SU-DHL-6 (cell line): ENCODE data around the gene FAM9A.
"Not testable (repeated sequence)": the region's sequence is repeated elsewhere in the genome, so short reads cannot be mapped to it uniquely, and the experiment has no call there.

ENCODE experiments used
- H2AFZ ChIP-seq: fragments of 200-600 bp; sonication (generic); 2 replicates; pipeline ENCODE4 v1.6.1; 2014; ENCODE audit warnings: low read depth, mild to moderate bottlenecking, moderate library complexity, mixed read lengths, antibody characterized with exemption, low read length; ENCODE audit not compliant: severe bottlenecking
- H3F3A ChIP-seq: fragments of 200-600 bp; shearing (Covaris generic); 2 replicates; pipeline ENCODE4 v1.6.0; 2016; ENCODE audit warnings: antibody characterized with exemption, mild to moderate bottlenecking; ENCODE audit not compliant: insufficient read depth
- H3K27ac ChIP-seq: fragments of 200-600 bp; sonication (generic); 2 replicates; pipeline ENCODE4 v1.5.1; 2016; ENCODE audit warnings: low read depth, mild to moderate bottlenecking, low read length, moderate library complexity, mixed read lengths
- H3K27me3 ChIP-seq: fragments of 200-600 bp; sonication (generic), shearing (Covaris generic); 2 replicates; pipeline ENCODE4 v1.6.0; 2014; ENCODE audit warnings: mild to moderate bottlenecking, low read length
- H3K36me3 ChIP-seq: fragments of 200-600 bp; sonication (generic); 2 replicates; pipeline ENCODE4 v1.6.1; 2014; ENCODE audit warnings: mild to moderate bottlenecking, low read length, mixed read lengths
- H3K4me2 ChIP-seq: fragments of 300-600, 200-600 bp; shearing (Covaris generic), sonication (generic); 2 replicates; pipeline ENCODE4 v1.6.0; 2014; ENCODE audit warnings: low read length, low read depth, mild to moderate bottlenecking; ENCODE audit not compliant: poor library complexity, severe bottlenecking
- H3K4me3 ChIP-seq: fragments of 200-600 bp; sonication (generic); 2 replicates; pipeline ENCODE4 v1.5.1; 2014; ENCODE audit warnings: antibody characterized with exemption, low read length, mild to moderate bottlenecking, mixed read lengths; ENCODE audit not compliant: insufficient read depth, poor library complexity, severe bottlenecking
- H3K79me2 ChIP-seq: fragments of 200-600 bp; sonication (generic); 2 replicates; pipeline ENCODE4 v1.6.1; 2014; ENCODE audit warnings: mild to moderate bottlenecking, low read length, moderate library complexity; ENCODE audit not compliant: insufficient read depth
- H3K9ac ChIP-seq: fragments of 200-600 bp; sonication (generic); 2 replicates; pipeline ENCODE4 v1.7.0; 2014; ENCODE audit warnings: mild to moderate bottlenecking, low read length
- H3K9me2 ChIP-seq: fragments of 200-600 bp; sonication (generic); replicated peaks from 2 replicates; pipeline ENCODE4 v1.6.1; 2014; ENCODE audit warnings: low read length; ENCODE audit not compliant: insufficient read depth
- H3K9me3 ChIP-seq: fragments of 200-600 bp; sonication (generic); 2 replicates; pipeline ENCODE4 v1.6.1; 2014; ENCODE audit warnings: low read length, mixed read lengths; ENCODE audit not compliant: insufficient read depth
- H4K20me1 ChIP-seq: fragments of 200-600 bp; sonication (generic); 2 replicates; pipeline ENCODE4 v1.6.1; 2014; ENCODE audit warnings: low read depth, mild to moderate bottlenecking, antibody characterized with exemption, low read length, moderate library complexity, mixed read lengths
- EZH2phosphoT487 ChIP-seq: fragments of 200-600 bp; sonication (generic), shearing (Covaris generic); conservative IDR thresholded peaks from 2 replicates; pipeline ENCODE4 v1.6.1; 2018; ENCODE audit warnings: mild to moderate bottlenecking, antibody characterized with exemption, low read length, moderate library complexity, mixed read lengths
- TF ChIP-seq, protein P1 (sequence below): fragments of 200-600 bp; sonication (generic); IDR thresholded peaks from one replicate; pipeline ENCODE4 v1.5.1; 2017; ENCODE audit warnings: antibody characterized with exemption, mild to moderate bottlenecking, low read length, moderate library complexity; ENCODE audit not compliant: insufficient read depth, poor library complexity, severe bottlenecking

Gene FAM9A

DNA sequence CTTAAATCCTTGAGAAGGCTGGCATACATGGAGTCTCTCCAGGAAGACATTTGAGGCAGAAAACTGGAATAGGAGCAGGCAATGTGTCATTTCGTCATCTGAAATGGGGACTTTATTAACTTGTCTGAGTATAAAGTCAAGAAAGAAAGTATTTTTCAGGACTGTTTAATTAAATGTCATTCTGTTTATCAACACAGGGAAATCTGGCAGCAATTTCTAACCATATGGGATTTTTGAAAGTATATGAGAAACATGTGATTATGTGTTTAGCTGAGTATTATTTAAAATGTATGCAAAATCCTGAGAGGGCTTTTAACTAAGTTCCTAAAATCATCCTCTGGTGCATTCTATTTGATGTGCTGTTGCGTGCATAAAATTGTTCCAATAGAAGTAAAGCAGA lies 3.9 kb upstream of the FAM9A start:
- Histone ChIP-seq H3K27me3 (no peaks in the 10 kb centered on the region), H4K20me1 (no peaks in the 10 kb centered on the region)

GRCh38 chrX:8803326-8803725 lies 2.1 kb upstream of the FAM9A start:
- H3K4me2 ChIP-seq = no peak overlapping the region

More for the DNA sequence above, 3.9 kb upstream of the FAM9A start:
- no peak overlapping the region for H3K4me2 ChIP-seq
- H2AFZ ChIP-seq = no peak overlapping the region
- H3K36me3 ChIP-seq = no peaks in the 10 kb centered on the region
- TF ChIP-seq EZH2phosphoT487 = no peak
- TF ChIP-seq, protein P1, sequence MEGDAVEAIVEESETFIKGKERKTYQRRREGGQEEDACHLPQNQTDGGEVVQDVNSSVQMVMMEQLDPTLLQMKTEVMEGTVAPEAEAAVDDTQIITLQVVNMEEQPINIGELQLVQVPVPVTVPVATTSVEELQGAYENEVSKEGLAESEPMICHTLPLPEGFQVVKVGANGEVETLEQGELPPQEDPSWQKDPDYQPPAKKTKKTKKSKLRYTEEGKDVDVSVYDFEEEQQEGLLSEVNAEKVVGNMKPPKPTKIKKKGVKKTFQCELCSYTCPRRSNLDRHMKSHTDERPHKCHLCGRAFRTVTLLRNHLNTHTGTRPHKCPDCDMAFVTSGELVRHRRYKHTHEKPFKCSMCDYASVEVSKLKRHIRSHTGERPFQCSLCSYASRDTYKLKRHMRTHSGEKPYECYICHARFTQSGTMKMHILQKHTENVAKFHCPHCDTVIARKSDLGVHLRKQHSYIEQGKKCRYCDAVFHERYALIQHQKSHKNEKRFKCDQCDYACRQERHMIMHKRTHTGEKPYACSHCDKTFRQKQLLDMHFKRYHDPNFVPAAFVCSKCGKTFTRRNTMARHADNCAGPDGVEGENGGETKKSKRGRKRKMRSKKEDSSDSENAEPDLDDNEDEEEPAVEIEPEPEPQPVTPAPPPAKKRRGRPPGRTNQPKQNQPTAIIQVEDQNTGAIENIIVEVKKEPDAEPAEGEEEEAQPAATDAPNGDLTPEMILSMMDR = no peak
- no peaks in the 10 kb centered on the region for H3K9me3 ChIP-seq
- H3K79me2 ChIP-seq = no peaks in the 10 kb centered on the region
- no peaks in the 10 kb centered on the region for H3F3A ChIP-seq
- no peak overlapping the region for H3K27ac ChIP-seq
- H3K9ac ChIP-seq = no peak overlapping the region
- no peaks in the 10 kb centered on the region for H3K9me2 ChIP-seq
- no peak overlapping the region for H3K4me3 ChIP-seq

DNA sequence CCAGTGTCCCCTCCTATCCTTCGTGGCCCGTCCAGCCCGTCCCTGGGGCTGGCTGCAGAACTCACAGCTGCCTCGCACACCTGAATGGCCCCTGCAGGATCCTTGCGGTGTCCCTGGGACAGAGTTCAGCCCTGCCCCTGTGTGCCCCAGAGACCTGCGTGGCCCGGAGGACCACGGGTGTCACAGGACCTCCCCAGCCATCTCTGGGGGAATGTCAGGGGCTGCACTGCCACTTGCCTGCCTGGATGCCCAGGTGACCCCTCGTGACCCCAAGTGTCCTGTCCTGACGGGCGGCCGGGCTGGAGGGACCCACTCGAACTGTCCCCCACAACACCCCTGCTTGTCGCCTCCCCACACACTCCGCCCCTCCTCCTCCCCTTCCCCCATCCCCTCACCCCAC lies 832 bp downstream of the FAM9A start:
- not testable (repeated sequence) for H3K36me3 ChIP-seq, H3K9me2 ChIP-seq, H3K79me2 ChIP-seq, H3K27me3 ChIP-seq, H3K4me3 ChIP-seq, H2AFZ ChIP-seq, H3K9ac ChIP-seq, H3K4me2 ChIP-seq, H3K9me3 ChIP-seq, H4K20me1 ChIP-seq, H3K27ac ChIP-seq, H3F3A ChIP-seq

More at GRCh38 chrX:8803326-8803725, 2.1 kb upstream of the FAM9A start:
- no peaks in the 10 kb centered on the region for H3F3A ChIP-seq
- no peak overlapping the region for H3K27ac ChIP-seq
- no peaks in the 10 kb centered on the region for H3K27me3 ChIP-seq
- no peak overlapping the region for H2AFZ ChIP-seq
- H3K9ac ChIP-seq = no peak overlapping the region
- no peaks in the 10 kb centered on the region for H4K20me1 ChIP-seq
- H3K9me3 ChIP-seq = no peaks in the 10 kb centered on the region
- no peaks in the 10 kb centered on the region for H3K36me3 ChIP-seq
- no peaks in the 10 kb centered on the region for H3K79me2 ChIP-seq
- H3K4me3 ChIP-seq = no peak overlapping the region
- no peak for TF ChIP-seq EZH2phosphoT487
- TF ChIP-seq, protein P1 = no peak
- no peaks in the 10 kb centered on the region for H3K9me2 ChIP-seq

DNA sequence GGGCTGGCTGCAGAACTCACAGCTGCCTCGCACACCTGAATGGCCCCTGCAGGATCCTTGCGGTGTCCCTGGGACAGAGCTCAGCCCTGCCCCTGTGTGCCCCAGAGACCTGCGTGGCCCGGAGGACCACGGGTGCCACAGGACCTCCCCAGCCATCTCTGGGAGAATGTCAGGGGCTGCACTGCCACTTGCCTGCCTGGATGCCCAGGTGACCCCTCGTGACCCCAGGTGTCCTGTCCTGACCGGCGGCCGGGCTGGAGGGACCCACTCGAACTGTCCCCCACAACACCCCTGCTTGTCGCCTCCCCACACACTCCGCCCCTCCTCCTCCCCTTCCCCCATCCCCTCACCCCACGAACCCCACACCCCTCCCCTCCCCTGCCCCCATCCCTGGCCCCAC lies 1.9 kb downstream of the FAM9A start:
- not testable (repeated sequence) for H3K9me2 ChIP-seq, H3K4me3 ChIP-seq, H3K79me2 ChIP-seq, H3K27ac ChIP-seq, H3K9ac ChIP-seq, H3K9me3 ChIP-seq, H2AFZ ChIP-seq, H3F3A ChIP-seq, H3K4me2 ChIP-seq, H3K36me3 ChIP-seq, H4K20me1 ChIP-seq, H3K27me3 ChIP-seq

DNA sequence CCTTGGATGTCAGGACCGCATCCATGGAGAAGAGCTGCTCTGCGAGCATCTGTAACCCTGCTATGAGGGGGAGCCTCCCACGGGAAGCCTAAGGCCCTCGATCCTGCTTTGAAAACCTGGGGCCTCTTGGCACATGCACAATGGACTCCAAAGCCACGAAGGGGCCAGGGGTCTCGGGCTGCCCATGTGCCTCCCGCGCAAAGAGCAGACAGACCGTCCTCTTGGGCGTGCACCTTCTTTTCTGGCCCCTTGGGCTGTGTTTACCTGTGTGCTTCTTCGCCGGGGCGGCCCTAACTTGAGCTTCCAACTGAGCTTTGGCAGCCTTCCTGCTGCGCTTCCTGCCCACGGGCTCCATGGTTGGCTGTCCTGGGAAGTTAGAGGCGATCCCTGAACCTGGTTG lies 2.5 kb downstream of the FAM9A start:
- not testable (repeated sequence) for H3K4me2 ChIP-seq, H3K4me3 ChIP-seq, H3K36me3 ChIP-seq, H3K9me2 ChIP-seq, H3K27me3 ChIP-seq, H3F3A ChIP-seq, H3K9ac ChIP-seq, H3K79me2 ChIP-seq, H4K20me1 ChIP-seq, H3K9me3 ChIP-seq, H3K27ac ChIP-seq, H2AFZ ChIP-seq

DNA sequence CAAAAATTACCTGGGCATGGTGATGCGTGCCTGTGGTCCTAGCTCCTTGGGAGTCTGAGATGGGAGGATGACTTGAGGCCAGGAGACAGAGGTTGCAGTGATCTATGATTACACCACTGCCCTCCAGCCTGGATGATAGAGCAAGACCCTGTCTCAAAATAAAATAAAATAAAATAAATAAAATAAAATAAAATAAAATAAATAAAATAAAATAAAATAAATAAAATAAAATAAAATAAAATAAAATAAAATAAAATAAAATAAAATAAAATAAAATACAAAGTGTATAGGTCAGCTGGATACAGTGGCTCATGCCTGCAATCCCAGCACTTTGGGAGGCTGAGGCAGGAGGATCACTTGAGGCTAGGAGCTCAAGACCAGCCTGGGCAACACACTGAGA lies 14.1 kb downstream of the FAM9A start:
- H2AFZ ChIP-seq, H3K4me2 ChIP-seq, H3K4me3 ChIP-seq, H3K9me2 ChIP-seq, H3K36me3 ChIP-seq, H4K20me1 ChIP-seq, H3K9ac ChIP-seq, H3K79me2 ChIP-seq, H3F3A ChIP-seq, H3K9me3 ChIP-seq, H3K27me3 ChIP-seq, H3K27ac ChIP-seq: not testable (repeated sequence)
